GM04503 (cell line): ENCODE data around the gene DHX57.
"Not testable (repeated sequence)": the region's sequence is repeated elsewhere in the genome, so short reads cannot be mapped to it uniquely, and the experiment has no call there.

ENCODE experiments used
- DNase-seq: peaks from one replicate; pipeline ENCODE4 v3.0.0-alpha.2; 2012; ENCODE audit warnings: low read depth

The DHX57 gene

GRCh38 chr2:38863061-38863695, 12.6 kb downstream of the DHX57 start:
- DNase-seq = no peak

GRCh38 chr2:38862476-38862875, 13.3 kb downstream of the DHX57 start:
- no peak for DNase-seq

GRCh38 chr2:38856165-38856564, 19.6 kb downstream of the DHX57 start:
- DNase-seq = no peak

GRCh38 chr2:38850045-38850444, 25.7 kb downstream of the DHX57 start:
- DNase-seq = no peak

- no peak for DNase-seq
Measured at GRCh38 chr2:38836791-38837190, 38.9 kb downstream of the DHX57 start.

- no peak for DNase-seq
Measured at GRCh38 chr2:38835990-38836389, 39.7 kb downstream of the DHX57 start.

- DNase-seq = no peak
Measured at GRCh38 chr2:38835015-38835601, 40.6 kb downstream of the DHX57 start.

DNA sequence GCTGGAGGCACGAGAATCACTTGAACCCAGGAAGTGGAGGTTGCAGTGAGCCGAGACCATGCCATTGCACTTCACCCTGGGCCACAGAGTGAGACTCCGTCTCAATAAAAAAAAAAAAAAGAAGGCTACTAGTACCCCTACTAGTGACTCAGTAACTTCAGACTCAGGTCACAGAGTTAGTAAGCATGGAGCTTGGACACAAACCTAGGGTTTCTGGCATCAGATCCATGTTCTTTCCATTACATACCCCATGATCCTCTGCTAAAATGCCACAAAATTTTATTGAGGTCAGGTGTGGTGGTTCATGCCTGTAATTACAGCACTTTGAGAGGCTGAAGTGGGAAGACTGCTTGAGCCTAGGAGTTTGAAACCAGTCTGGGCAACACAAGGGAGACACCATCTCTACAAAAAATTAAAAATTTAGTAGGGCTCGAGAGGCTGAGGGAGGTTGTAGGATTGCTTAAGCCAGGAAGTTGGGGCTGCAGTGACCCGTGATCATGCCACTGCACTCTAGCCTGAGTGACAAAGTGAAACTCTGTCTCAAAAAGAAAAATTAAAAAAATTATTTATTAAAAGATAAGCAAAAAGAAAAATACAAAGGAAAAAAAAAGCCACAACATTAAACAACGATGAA, 45.1 kb downstream of the DHX57 start:
- DNase-seq = no peak

DNA sequence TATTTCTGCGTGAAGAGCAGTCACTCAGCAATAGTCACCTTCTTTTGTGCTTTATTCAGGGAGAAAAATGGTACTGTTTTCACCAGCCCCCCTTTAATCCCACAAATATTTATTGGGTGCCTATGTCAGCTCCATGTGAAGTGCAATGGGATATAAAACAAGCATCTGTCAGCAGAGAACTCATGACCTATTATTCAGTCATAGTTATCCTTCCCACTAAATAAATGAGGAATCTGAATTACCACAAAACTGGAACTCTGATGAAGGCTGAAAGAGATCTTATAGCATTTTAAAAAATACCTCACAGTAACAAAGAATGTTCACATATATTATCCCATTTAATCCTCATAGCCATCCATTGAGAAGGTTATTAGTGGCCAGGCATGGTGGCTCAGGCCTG, 45.8 kb downstream of the DHX57 start:
- peak; percentile 5 for DNase-seq

DNA sequence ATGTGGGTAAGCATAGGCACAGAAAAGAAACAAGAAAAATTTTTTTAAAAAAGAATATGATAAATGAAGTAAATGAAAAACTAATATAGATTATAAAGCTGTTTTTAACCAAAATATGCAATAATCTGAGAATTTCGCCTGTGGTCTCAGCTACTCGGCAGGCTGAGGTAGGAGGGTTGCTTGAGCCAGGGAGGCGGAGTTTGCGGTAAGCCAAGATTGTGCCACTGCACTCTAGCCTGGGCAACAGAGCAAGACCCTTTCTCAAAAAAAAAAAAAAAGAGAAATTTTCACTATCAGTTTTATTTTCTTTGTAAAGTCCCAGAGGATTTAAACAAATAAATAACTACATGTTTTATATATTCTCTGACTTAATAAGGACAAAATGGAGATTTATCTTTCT, 47.3 kb downstream of the DHX57 start:
- DNase-seq = no peak

- DNase-seq = peak; percentile 60
Measured at GRCh38 chr2:38827539-38828145, 48.1 kb downstream of the DHX57 start.

DNA sequence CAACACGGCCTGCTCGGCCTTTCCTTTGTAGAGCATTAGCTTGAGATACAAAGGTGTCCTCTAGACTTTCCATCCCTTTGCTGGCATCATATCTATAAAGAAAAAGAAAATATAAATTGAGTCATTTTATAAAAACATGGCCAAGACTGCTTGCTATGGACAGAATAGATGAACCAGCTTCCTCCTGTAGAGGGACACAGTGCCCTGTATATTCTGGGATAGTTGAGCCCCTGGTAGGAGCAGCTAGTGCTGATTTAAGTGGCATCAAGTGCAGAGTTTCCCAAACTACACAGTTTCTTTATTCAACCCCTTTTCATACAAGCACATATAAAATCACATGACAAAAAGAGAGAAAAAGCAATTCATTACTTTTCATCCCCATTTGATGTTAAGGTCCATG, 49.8 kb downstream of the DHX57 start:
- no peak for DNase-seq

GRCh38 chr2:38824906-38825305, 50.8 kb downstream of the DHX57 start:
- no peak for DNase-seq

DNA sequence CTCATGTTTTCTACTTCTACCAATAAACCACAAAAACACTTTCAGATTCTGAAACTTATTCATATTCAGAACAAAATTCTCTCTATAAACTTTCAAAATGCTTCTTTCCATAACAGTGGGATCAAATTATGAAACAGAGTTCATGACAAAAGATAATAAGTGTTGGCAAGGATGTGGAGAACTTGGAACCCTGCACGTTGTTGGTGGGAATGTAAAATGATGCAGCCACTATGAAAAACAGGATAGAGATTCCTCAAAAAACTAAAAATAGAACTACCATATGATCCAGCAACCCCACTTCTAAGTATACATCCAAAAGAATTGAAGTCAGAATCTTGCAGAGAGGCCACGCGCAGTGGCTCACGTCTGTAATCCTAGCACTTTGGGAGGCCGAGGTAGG, 52.3 kb downstream of the DHX57 start:
- DNase-seq = no peak

DNA sequence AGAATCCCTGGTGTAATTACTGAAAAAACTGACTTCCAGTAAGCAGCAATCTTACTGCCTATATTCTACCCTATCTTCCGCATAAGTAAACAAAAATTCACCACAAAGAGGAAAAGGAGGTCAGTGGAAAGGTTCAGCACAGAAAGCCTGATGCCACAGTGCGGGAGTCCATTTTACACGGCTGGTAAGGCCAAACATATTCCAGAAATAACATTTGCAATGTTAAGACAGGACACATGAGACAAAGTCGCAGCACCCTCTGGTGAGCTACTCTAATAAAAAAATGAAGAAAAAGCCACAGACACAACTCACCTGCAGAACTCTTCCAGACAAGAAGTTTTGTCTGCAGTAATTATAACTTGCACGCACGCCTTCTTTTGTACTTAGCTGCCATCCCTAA, 57.2 kb downstream of the DHX57 start:
- no peak for DNase-seq

- no peak for DNase-seq
Measured at GRCh38 chr2:38815936-38816335, 59.8 kb downstream of the DHX57 start.

DNA sequence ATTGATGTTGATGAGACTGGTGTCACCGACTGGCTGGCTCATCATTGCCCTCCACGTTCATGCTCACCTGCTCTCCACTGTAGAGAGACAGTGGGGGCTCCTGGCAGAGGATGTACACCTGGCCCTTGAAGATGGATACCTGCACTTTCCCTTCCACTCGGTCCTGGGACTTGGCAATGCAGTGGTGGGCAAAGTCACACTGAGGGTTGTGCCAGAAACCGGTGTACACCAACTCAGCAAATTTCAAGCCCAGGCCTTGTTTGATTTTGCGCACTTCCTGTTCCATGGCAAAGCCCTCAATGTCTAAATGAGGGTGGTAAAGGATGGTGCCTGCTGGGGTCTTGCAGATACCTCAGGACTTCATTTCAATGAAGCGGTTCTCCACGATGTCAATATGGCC, 65.2 kb downstream of the DHX57 start:
- no peak for DNase-seq

GRCh38 chr2:38808677-38809076, 67.1 kb downstream of the DHX57 start:
- no peak for DNase-seq

GRCh38 chr2:38806733-38807059, 69.0 kb downstream of the DHX57 start:
- no peak for DNase-seq

DNA sequence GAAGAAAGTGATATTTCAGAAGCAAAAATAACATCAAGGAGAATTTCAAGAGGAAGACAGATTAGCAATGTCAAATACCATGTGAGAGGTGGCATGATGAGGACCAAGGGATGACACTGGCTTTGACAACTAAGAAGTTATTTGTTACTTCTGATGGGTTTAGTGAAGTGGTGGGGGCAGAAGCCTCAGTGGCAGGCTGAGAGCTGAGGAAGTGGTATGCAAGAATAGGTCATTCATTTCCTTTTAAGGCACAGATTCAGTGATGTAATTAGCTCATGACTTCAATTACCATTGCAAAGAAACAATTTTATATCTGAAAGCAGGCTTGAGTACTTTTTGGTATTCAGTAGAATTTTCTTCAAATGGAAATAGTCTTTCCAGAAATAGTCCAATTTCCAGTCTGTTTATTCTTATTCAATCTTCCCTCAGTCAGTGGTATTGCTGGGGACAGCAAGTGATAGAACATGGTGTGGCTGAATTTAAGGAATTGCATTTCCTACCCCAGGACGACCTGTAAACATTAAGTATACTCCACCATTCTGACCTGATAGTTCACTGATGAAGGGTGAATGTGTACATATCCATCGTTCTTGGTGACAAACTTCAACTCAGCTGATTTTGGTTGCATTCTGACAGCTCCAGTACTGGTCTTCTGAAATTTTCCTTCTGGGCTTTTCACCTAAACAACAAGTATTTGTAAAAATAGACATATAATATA, 69.6 kb downstream of the DHX57 start:
- DNase-seq = no peak

DNA sequence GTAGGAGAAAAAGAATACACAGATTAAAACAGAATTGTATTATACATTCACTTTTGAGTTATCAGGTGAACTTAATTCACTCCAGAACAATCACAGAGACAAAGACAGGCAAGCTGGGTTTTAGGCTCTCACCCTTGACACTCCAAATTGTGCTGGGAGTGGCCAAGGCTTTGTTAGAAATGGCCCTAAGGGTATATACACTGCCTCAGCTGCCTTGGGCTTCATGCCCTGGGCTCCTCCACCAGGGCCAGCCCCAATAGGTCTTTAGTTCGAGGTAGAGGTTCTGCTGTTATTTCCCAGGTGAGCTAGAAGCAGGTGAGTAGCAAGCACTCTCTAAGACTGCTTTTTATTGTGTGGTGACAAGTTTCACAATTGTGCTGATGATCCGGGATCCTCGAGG, 77.8 kb downstream of the DHX57 start:
- DNase-seq = no peak

DNA sequence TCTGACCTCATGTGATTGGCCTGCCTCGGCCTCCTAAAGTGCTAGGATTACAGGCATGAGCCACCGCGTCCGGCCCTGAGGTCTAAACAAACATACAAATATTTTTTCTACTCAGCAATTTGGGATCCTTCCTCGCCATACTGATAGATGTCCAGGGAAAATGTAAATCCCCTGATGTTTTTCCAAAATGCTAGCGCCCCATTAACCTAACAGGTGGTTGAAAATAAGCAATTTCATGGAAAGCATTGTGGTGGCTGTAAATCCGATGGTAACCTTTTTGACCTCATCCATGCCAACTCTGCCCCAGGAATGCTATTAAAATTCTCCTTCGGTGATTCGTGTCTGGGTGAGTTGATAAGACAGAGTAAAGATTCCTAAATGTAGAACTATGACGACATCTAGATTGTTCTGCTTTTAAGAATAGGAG, 78.5 kb downstream of the DHX57 start:
- no peak for DNase-seq

DNA sequence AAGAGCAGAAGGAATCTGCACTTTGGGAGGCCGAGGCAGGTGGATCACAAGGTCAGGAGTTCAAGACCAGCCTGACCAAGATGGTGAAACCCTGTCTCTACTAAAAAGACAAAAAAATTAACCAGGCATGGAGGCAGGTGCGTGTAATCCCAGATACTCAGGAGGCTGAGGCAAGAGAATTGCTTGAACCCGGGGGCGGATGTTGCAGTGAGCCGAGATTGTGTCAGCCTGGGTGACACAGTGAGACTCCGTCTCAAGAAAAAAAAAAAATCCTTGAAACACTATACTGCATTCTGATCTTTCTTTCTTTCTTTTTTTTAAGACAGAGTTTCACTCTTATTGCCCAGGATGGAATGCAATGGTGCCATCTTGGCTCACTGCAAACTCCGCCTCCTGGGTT, 80.7 kb downstream of the DHX57 start:
- not testable (repeated sequence) for DNase-seq
